ENCODE data around the gene LPIN1. TPM values are rescaled to one million over a fixed set of nuclear protein-coding genes. Genes with fewer than 3 reads are reported as not detected.

LPIN1 gene
- total RNA-seq, 1 experiment from 2014 or later: 4.4 TPM

DNA sequence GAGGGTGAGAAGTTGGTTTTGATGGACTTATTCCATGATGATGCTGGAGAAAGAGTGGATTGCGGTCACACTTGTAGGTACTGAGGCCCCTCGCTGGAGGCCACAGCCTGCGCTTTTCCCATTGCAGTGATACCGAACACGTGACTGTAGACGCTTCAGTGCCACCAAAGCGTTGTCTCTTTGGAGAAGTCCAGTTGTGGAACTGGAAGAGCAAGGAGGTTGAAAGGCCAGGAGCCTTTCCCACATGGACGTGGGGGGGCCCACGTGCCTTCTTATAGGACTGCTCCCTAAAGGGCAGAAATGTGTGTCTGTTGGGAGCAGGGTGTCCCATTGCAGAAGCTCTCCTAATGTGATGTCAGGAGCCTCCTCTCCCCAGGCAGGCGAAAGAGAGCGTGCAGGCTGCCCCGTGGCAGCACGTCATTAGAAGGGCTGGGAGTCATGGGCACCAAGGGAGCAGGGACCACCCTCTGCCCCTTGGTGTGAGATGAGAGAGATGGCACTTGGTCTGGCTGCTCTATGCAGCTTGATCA lies 31.5 kb downstream of the LPIN1 start:
- peaks cover 4 to 20% (median 11%) of the 10 kb centered on the region in 3 experiments; a peak in 6 of 7 replicates for H3K36me3 Mint-ChIP-seq (ENCODE audit: insufficient read depth in 1 of 3, low read depth in 3 of 3)
- no peaks in the 10 kb centered on the region for H4K20me1 ChIP-seq (ENCODE audit: control insufficient read depth, insufficient read depth, insufficient read length)
- H2BK20ac ChIP-seq (ENCODE audit: low read depth, low read length, poor library complexity, severe bottlenecking): no peak overlapping the region

More for the DNA sequence above, 31.5 kb downstream of the LPIN1 start:
- Histone ChIP-seq H3K9me3 (ENCODE audit: control insufficient read depth, low read depth, low read length) (no peaks in the 10 kb centered on the region), H2BK5ac (ENCODE audit: insufficient read length, low read length) (no peak overlapping the region), H2BK15ac (ENCODE audit: low read depth, low read length) (no peak overlapping the region), H3K4me1 (ENCODE audit: insufficient read depth, low read length) (no peaks in the 10 kb centered on the region), H3K23ac (ENCODE audit: insufficient read length, low read depth, low read length) (no peak overlapping the region), H3K79me2 (ENCODE audit: insufficient read depth, low read length) (no peaks in the 10 kb centered on the region), H3K18ac (ENCODE audit: insufficient read length, low read depth, low read length) (no peak overlapping the region), H3K56ac (ENCODE audit: insufficient read length, low read depth, low read length) (no peak overlapping the region), H3K27ac (ENCODE audit: insufficient read length, low read depth, low read length) (no peak overlapping the region), H2AFZ (ENCODE audit: low read length) (no peak overlapping the region), H3K23me2 (ENCODE audit: insufficient read length, low read depth, low read length, poor library complexity, severe bottlenecking) (no peaks in the 10 kb centered on the region), H3K4ac (ENCODE audit: low read depth, low read length) (no peak overlapping the region), H3K4me2 (ENCODE audit: insufficient read depth, insufficient read length, low read length) (no peak overlapping the region), H2BK120ac (ENCODE audit: low read depth, low read length, poor library complexity, severe bottlenecking) (no peak overlapping the region), H3K27me3 (ENCODE audit: insufficient read depth, low read length) (no peaks in the 10 kb centered on the region), H3T11ph (ENCODE audit: low read length) (no peak overlapping the region), H4K5ac (ENCODE audit: insufficient read length, low read depth, low read length) (no peak overlapping the region), H4K8ac (replicated peaks; ENCODE audit: insufficient read length, low read depth, low read length) (no peak overlapping the region), H2BK12ac (ENCODE audit: insufficient read length, low read depth, low read length) (no peak overlapping the region), H3K9ac (ENCODE audit: extremely low read depth, insufficient read length, low read length) (no peak overlapping the region), H3K14ac (ENCODE audit: insufficient read depth, low read length) (no peak overlapping the region), H2AK5ac (ENCODE audit: insufficient read length, low read length) (no peak overlapping the region), H4K91ac (ENCODE audit: insufficient read length, low read depth, low read length) (no peak overlapping the region), H3K79me1 (ENCODE audit: insufficient read depth, low read depth, low read length, poor library complexity, severe bottlenecking) (no peaks in the 10 kb centered on the region)
- H3K4me3 Mint-ChIP-seq: no peak overlapping the region
- no peaks in the 10 kb centered on the region; the same call in 1 of the 2 replicates for H3K27me3 Mint-ChIP-seq (ENCODE audit: low read depth)
- DNase-seq: no peak
- TF ChIP-seq, protein P1, sequence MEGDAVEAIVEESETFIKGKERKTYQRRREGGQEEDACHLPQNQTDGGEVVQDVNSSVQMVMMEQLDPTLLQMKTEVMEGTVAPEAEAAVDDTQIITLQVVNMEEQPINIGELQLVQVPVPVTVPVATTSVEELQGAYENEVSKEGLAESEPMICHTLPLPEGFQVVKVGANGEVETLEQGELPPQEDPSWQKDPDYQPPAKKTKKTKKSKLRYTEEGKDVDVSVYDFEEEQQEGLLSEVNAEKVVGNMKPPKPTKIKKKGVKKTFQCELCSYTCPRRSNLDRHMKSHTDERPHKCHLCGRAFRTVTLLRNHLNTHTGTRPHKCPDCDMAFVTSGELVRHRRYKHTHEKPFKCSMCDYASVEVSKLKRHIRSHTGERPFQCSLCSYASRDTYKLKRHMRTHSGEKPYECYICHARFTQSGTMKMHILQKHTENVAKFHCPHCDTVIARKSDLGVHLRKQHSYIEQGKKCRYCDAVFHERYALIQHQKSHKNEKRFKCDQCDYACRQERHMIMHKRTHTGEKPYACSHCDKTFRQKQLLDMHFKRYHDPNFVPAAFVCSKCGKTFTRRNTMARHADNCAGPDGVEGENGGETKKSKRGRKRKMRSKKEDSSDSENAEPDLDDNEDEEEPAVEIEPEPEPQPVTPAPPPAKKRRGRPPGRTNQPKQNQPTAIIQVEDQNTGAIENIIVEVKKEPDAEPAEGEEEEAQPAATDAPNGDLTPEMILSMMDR (conservative IDR thresholded peaks at IDR 0.05): no peak
- no CpG with 5 or more reads among the region's 13 CpGs for WGBS (ENCODE audit: extremely low coverage, insufficient read length, low lambda C conversion rate)
- peaks cover 6 to 7% of the 10 kb centered on the region in 2 experiments; a peak in 3 of 4 replicates for H3K4me1 Mint-ChIP-seq
- no peak overlapping the region for H3K27ac Mint-ChIP-seq
- no peaks in the 10 kb centered on the region for H3K9me3 Mint-ChIP-seq

All from H9 (cell line).